IMR-90 (cell line): Measurements from ENCODE around the gene SNAP25. TPM values are rescaled to one million over a fixed set of nuclear protein-coding genes. Genes with fewer than 3 reads are reported as not detected.

Experiments used
- ATAC-seq: fragments of 200-7000 bp; cut with Tn5 transposase; 2 replicates; pipeline ENCODE4 v1.9.1; 2020; ENCODE audit warnings: low read depth, mild to moderate bottlenecking, moderate library complexity
- BruUV-seq: library from RNA; stranded (reverse); fragments of 400-500 nt; replicated peaks from 2 replicates; lab custom pipeline; 2021; lab: Mats Ljungman, UMichigan
- CTCF ChIA-PET: fragments of 300-600 bp; formaldehyde crosslinking; extraction: SDS; loops from one replicate; lab custom pipeline; 2021; ENCODE audit warnings: antibody characterized with exemption; lab: Yijun Ruan, JAX
- POLR2A ChIA-PET: fragments of 300-600 bp; sonication (Branson Sonifier 250); formaldehyde crosslinking; loops from one replicate; lab custom pipeline; 2022; ENCODE audit warnings: antibody characterized with exemption; ENCODE audit not compliant: unreplicated experiment; lab: Charles Lee
- DNase-seq: peaks from one replicate; pipeline ENCODE4 v3.0.0; 2013
- H2AFZ ChIP-seq: replicated peaks from 2 replicates; pipeline ENCODE3; 2013; ENCODE audit warnings: low read length, mild to moderate bottlenecking; ENCODE audit not compliant: poor library complexity
- H2AK5ac ChIP-seq: 2 replicates; pipeline ENCODE4 v1.6.1; 2013; ENCODE audit warnings: low read depth, low read length, inconsistent platforms
- H2AK9ac ChIP-seq: replicated peaks from 2 replicates; pipeline ENCODE3; 2013; ENCODE audit warnings: mild to moderate bottlenecking, low read depth, low read length, moderate library complexity; ENCODE audit not compliant: poor library complexity
- H2BK120ac ChIP-seq: 2 replicates; pipeline ENCODE4 v1.6.1; 2013; ENCODE audit warnings: low read depth, low read length, inconsistent platforms
- H2BK15ac ChIP-seq: 3 replicates; pipeline ENCODE4 v1.6.1; 2013; ENCODE audit warnings: low read depth, low read length, inconsistent platforms
- H2BK20ac ChIP-seq: 2 replicates; pipeline ENCODE4 v1.6.1; 2013; ENCODE audit warnings: low read depth, mild to moderate bottlenecking, inconsistent platforms, low read length, moderate library complexity
- H2BK5ac ChIP-seq: 2 replicates; pipeline ENCODE4 v1.6.1; 2013; ENCODE audit warnings: mild to moderate bottlenecking, low read depth, low read length, inconsistent platforms; ENCODE audit not compliant: poor library complexity, severe bottlenecking
- H3K14ac ChIP-seq: replicated peaks from 2 replicates; pipeline ENCODE4 v1.6.1; 2013; ENCODE audit warnings: low read depth, low read length, inconsistent platforms
- H3K18ac ChIP-seq: 2 replicates; pipeline ENCODE4 v1.6.1; 2013; ENCODE audit warnings: low read depth, low read length, control low read depth
- H3K23ac ChIP-seq: 2 replicates; pipeline ENCODE4 v1.6.1; 2013; ENCODE audit warnings: low read depth, low read length, inconsistent platforms
- H3K27ac ChIP-seq: 2 replicates; pipeline ENCODE4 v1.5.1; 2013; ENCODE audit warnings: mild to moderate bottlenecking, control low read depth, low read length; ENCODE audit not compliant: insufficient read depth
- H3K27me3 ChIP-seq: 2 replicates; pipeline ENCODE4 v1.6.1; 2013; ENCODE audit warnings: low read length; ENCODE audit not compliant: control insufficient read depth, insufficient read depth
- H3K36me3 ChIP-seq: 2 replicates; pipeline ENCODE4 v1.6.1; 2013; ENCODE audit warnings: low read length, mixed read lengths; ENCODE audit not compliant: control insufficient read depth, insufficient read depth
- H3K4ac ChIP-seq: 2 replicates; pipeline ENCODE4 v1.6.1; 2013; ENCODE audit warnings: low read depth, low read length, inconsistent platforms
- H3K4me1 ChIP-seq: 2 replicates; pipeline ENCODE4 v1.6.1; 2013; ENCODE audit warnings: low read length, mixed read lengths; ENCODE audit not compliant: control insufficient read depth, insufficient read depth
- H3K4me2 ChIP-seq: 2 replicates; pipeline ENCODE4 v1.6.1; 2013; ENCODE audit warnings: low read depth, mild to moderate bottlenecking, control low read depth, low read length, moderate library complexity
- H3K4me3 ChIP-seq: 2 replicates; pipeline ENCODE4 v1.5.1; 2013; ENCODE audit warnings: low read depth, mild to moderate bottlenecking, control low read depth, low read length, moderate library complexity; ENCODE audit not compliant: insufficient read depth
- H3K56ac ChIP-seq: 2 replicates; pipeline ENCODE4 v1.6.1; 2013; ENCODE audit warnings: low read length, inconsistent platforms; ENCODE audit not compliant: insufficient read depth; ENCODE audit errors: extremely low read depth
- H3K79me1 ChIP-seq, 2 experiments: 2 replicates each; pipeline ENCODE4 v1.6.1; 2013; ENCODE audit warnings: low read length in 2 of 2, inconsistent platforms in 1 of 2, low read depth in 1 of 2
- H3K9ac ChIP-seq: 2 replicates; pipeline ENCODE4 v1.6.1; 2013; ENCODE audit warnings: low read depth, low read length, control low read depth
- H3K9me1 ChIP-seq: 2 replicates; pipeline ENCODE4 v1.6.1; 2013; ENCODE audit warnings: low read length, inconsistent platforms; ENCODE audit not compliant: insufficient read depth
- H3K9me3 ChIP-seq: 2 replicates; pipeline ENCODE4 v1.6.1; 2013; ENCODE audit warnings: low read length; ENCODE audit not compliant: control insufficient read depth, insufficient read depth
- H4K20me1 ChIP-seq: 2 replicates; pipeline ENCODE4 v1.6.1; 2013; ENCODE audit warnings: low read length, inconsistent platforms; ENCODE audit not compliant: insufficient read depth
- H4K5ac ChIP-seq: 2 replicates; pipeline ENCODE4 v1.6.1; 2013; ENCODE audit warnings: mild to moderate bottlenecking, low read depth, low read length, control low read depth
- H4K8ac ChIP-seq, 2 experiments: 2 replicates each; pipeline ENCODE4 v1.6.1; 2013; ENCODE audit warnings: low read depth in 2 of 2, low read length in 2 of 2, control low read depth in 1 of 2, inconsistent platforms in 1 of 2
- H4K91ac ChIP-seq: 2 replicates; pipeline ENCODE4 v1.6.1; 2013; ENCODE audit warnings: low read depth, low read length, inconsistent platforms; ENCODE audit not compliant: insufficient read depth
- BHLHE40 ChIP-seq: fragments of 150-350 bp; IDR thresholded peaks from 2 replicates; pipeline ENCODE4 v1.6.1; 2016; ENCODE audit warnings: mild to moderate bottlenecking, low read depth, low read length
- CEBPB ChIP-seq: IDR thresholded peaks from 2 replicates; pipeline ENCODE4 v1.6.1; 2012; ENCODE audit warnings: low read depth, low read length, improper control_type of control experiment
- CHD1 ChIP-seq: IDR thresholded peaks from 2 replicates; pipeline ENCODE4 v1.6.1; 2012; ENCODE audit warnings: low read depth, low read length, improper control_type of control experiment
- CTCF ChIP-seq: conservative IDR thresholded peaks from 2 replicates; pipeline ENCODE4 v1.5.1; 2012; ENCODE audit warnings: mild to moderate bottlenecking, low read depth, low read length, improper control_type of control experiment
- ELK1 ChIP-seq: fragments of 150-350 bp; IDR thresholded peaks from 2 replicates; pipeline ENCODE4 v1.6.1; 2016; ENCODE audit warnings: low read depth, mild to moderate bottlenecking, low read length, moderate library complexity, borderline replicate concordance
- FOS ChIP-seq: fragments of 150-350 bp; IDR thresholded peaks from 2 replicates; pipeline ENCODE4 v1.6.1; 2016; ENCODE audit warnings: low read depth, low read length
- MAFK ChIP-seq: IDR thresholded peaks from 2 replicates; pipeline ENCODE4 v1.6.1; 2012; ENCODE audit warnings: low read depth, low read length, improper control_type of control experiment
- MAZ ChIP-seq: IDR thresholded peaks from 2 replicates; pipeline ENCODE4 v1.6.1; 2012; ENCODE audit warnings: low read depth, mild to moderate bottlenecking, low read length, improper control_type of control experiment, moderate library complexity, borderline replicate concordance
- MXI1 ChIP-seq: IDR thresholded peaks from 2 replicates; pipeline ENCODE4 v1.6.1; 2012; ENCODE audit warnings: low read depth, mild to moderate bottlenecking, low read length, moderate library complexity, borderline replicate concordance
- NFE2L2 ChIP-seq: fragments of 150-350 bp; IDR thresholded peaks from 2 replicates; pipeline ENCODE4 v1.6.1; 2016; ENCODE audit warnings: low read depth, mild to moderate bottlenecking, low read length
- POLR2A ChIP-seq: IDR thresholded peaks from 2 replicates; pipeline ENCODE4 v1.6.1; 2012; ENCODE audit warnings: mild to moderate bottlenecking, low read depth, low read length
- RAD21 ChIP-seq: IDR thresholded peaks from 2 replicates; pipeline ENCODE4 v1.6.1; 2012; ENCODE audit warnings: low read length, improper control_type of control experiment
- RCOR1 ChIP-seq: IDR thresholded peaks from 2 replicates; pipeline ENCODE4 v1.6.1; 2012; ENCODE audit warnings: mild to moderate bottlenecking, low read length, improper control_type of control experiment; ENCODE audit not compliant: insufficient replicate concordance
- RFX5 ChIP-seq: IDR thresholded peaks from 2 replicates; pipeline ENCODE4 v1.8.0; 2012; ENCODE audit warnings: low read depth, mild to moderate bottlenecking, low read length, moderate library complexity
- SMC3 ChIP-seq: fragments of 150-350 bp; IDR thresholded peaks from 2 replicates; pipeline ENCODE4 v1.6.1; 2016; ENCODE audit warnings: low read depth, mild to moderate bottlenecking, antibody characterized with exemption, low read length, moderate library complexity
- USF2 ChIP-seq: fragments of 150-350 bp; IDR thresholded peaks from 2 replicates; pipeline ENCODE4 v1.6.1; 2017; ENCODE audit warnings: mild to moderate bottlenecking, antibody characterized with exemption, low read length, low read depth
- WGBS, 2 experiments: methylation state at CpG; one replicate each; pipeline versions ENCODE4 v1.1.5 to v1.1.7; 2013; ENCODE audit warnings: missing lambda C conversion rate in 2 of 2; ENCODE audit not compliant: insufficient read length in 1 of 2; ENCODE audit errors: extremely low coverage in 2 of 2; 5-methylcytosine and 5-hydroxymethylcytosine counted together
- dilution Hi-C: fragments of 300-500 bp; cut with HindIII; formaldehyde crosslinking; loops from one replicate; pipeline ENCODE4 v1.14.3; 2018; ENCODE audit warnings: low sequenced_read_pairs; ENCODE audit not compliant: unreplicated experiment
- in situ Hi-C: fragments of 300-500 bp; cut with MboI; formaldehyde crosslinking; loops from 3 replicates; pipeline ENCODE4 v1.14.3; 2019; ENCODE audit warnings: low sequenced_read_pairs, inconsistent platforms, mixed read lengths
- intact Hi-C: fragments of 100-400 bp; cut with micrococcal nuclease; formaldehyde crosslinking; loops from 2 replicates; pipeline ENCODE4 v1.10.0; 2022
- polyA plus RNA-seq, 3 experiments: library from polyadenylated mRNA; depleted of rRNA; stranded (reverse); fragments of >200 nt; gene quantifications; 2 replicates each; pipeline ENCODE4 v1.2.3, GENCODE V29; 2012; ENCODE audit warnings: low replicate concordance in 1 of 3
- total RNA-seq: library from RNA; depleted of rRNA; stranded (reverse); fragments of >200 nt; gene quantifications from 2 replicates; pipeline ENCODE4 v1.2.3, GENCODE V29; 2012

Gene SNAP25
- total and polyA plus RNA-seq, 2 of the 4 experiments (the other 2 are of a cell fraction), result 1.1 to 2.8 TPM

GRCh38 chr20:10240655-10241054, 22.0 kb downstream of the SNAP25 start:
- ATAC-seq (no peak), DNase-seq (no peak)
- Histone ChIP-seq H3K9me3 (no peaks in the 10 kb centered on the region), H2BK120ac (no peak overlapping the region), H3K14ac (no peak overlapping the region), H2AFZ (no peak overlapping the region), H2AK9ac (no peak overlapping the region), H3K9ac (no peak overlapping the region), H3K9me1 (no peaks in the 10 kb centered on the region; the same call in 1 of the 2 replicates), H4K20me1 (no peaks in the 10 kb centered on the region), H2BK5ac (no peak overlapping the region), H3K4me3 (no peak overlapping the region), H3K27ac (no peak overlapping the region), H3K79me1 (no peaks in the 10 kb centered on the region), H2AK5ac (no peak overlapping the region), H4K8ac (no peak overlapping the region), H3K56ac (no peak overlapping the region), H2BK15ac (no peak overlapping the region), H3K18ac (no peak overlapping the region), H3K27me3 (no peaks in the 10 kb centered on the region), H4K91ac (no peak overlapping the region), H4K5ac (no peak overlapping the region), H3K4me2 (no peak overlapping the region), H3K4me1 (no peaks in the 10 kb centered on the region), H2BK20ac (no peak overlapping the region), H3K36me3 (peaks cover 2% of the 10 kb centered on the region; the same call in 1 of the 2 replicates), H3K4ac (no peak overlapping the region), H3K23ac (no peak overlapping the region)
- no peak for TF ChIP-seq CEBPB
- no peak for TF ChIP-seq CTCF
- TF ChIP-seq ELK1, result no peak
- TF ChIP-seq MAFK, result no peak
- TF ChIP-seq RAD21, result no peak
- no peak for TF ChIP-seq RCOR1
- TF ChIP-seq CHD1, result no peak
- no peak for TF ChIP-seq SMC3
- TF ChIP-seq NFE2L2, result no peak
- no peak for TF ChIP-seq MAZ
- TF ChIP-seq MXI1, result no peak
- TF ChIP-seq USF2, result no peak
- no peak for TF ChIP-seq FOS
- no peak for TF ChIP-seq BHLHE40
- TF ChIP-seq RFX5, result no peak
- no peak for TF ChIP-seq POLR2A
- WGBS, 2 experiments, result 82% methylated on average over 4 of the region's 8 CpGs; no CpG with 5 or more reads in 1 of the 2 experiments
- no TSS peak for BruUV-seq
- in situ Hi-C loops (no loop called here), dilution Hi-C loops (no loop called here), intact Hi-C loops (no loop called here)
- POLR2A ChIA-PET, result no interaction called here
- CTCF ChIA-PET, result no interaction called here
